SK-N-SH (cell line): Measurements from ENCODE around the gene SRM. TPM values are rescaled to one million over a fixed set of nuclear protein-coding genes. Genes with fewer than 3 reads are reported as not detected.

Experiments used
- CTCF ChIA-PET: fragments of 300-600, 350-600 bp; formaldehyde crosslinking; extraction: SDS; loops from one replicate; lab custom pipeline; 2021; lab: Yijun Ruan, JAX
- POLR2A ChIA-PET: fragments of 350-600 bp; sonication (Branson Sonifier 250); formaldehyde crosslinking; extraction: SDS; loops from one replicate; lab custom pipeline; 2020; ENCODE audit warnings: antibody characterized with exemption, inconsistent platforms; lab: Yijun Ruan, JAX
- DNase-seq: peaks from one replicate; pipeline ENCODE4 v3.0.0; 2012
- H2AFZ ChIP-seq: fragments of 200-600 bp; sonication (generic); 2 replicates; pipeline ENCODE4 v1.8.1; 2016; ENCODE audit warnings: antibody characterized with exemption, mild to moderate bottlenecking, low read depth
- H3F3A ChIP-seq: fragments of 200-600 bp; sonication (generic); replicated peaks from 2 replicates; pipeline ENCODE3; 2016; ENCODE audit warnings: antibody characterized with exemption, mild to moderate bottlenecking; ENCODE audit not compliant: insufficient read depth
- H3K27ac ChIP-seq, 2 experiments: fragments of 200-500 bp in 1 of 2; fragments of 200-600 bp in 1 of 2; sonication (Bioruptor generic) in 1 of 2; sonication (generic), shearing (Covaris generic) in 1 of 2; 2 replicates each; pipeline versions ENCODE4 v1.5.1 to v1.6.1; 2014 to 2016; ENCODE audit warnings: low read depth in 2 of 2, inconsistent platforms in 1 of 2, low read length in 1 of 2, mild to moderate bottlenecking in 1 of 2, mixed read lengths in 1 of 2
- H3K27me3 ChIP-seq: fragments of 200-600 bp; sonication (generic), shearing (Covaris generic); 2 replicates; pipeline ENCODE4 v1.6.1; 2016; ENCODE audit warnings: mixed run types; ENCODE audit not compliant: insufficient read depth
- H3K36me3 ChIP-seq, 2 experiments: fragments of 200-500 bp in 1 of 2; fragments of 200-600 bp in 1 of 2; sonication (Bioruptor generic) in 1 of 2; sonication (generic) in 1 of 2; replicated peaks in 1 of 2; 2 replicates each; pipeline versions ENCODE3 to v1.5.1; 2014 to 2016; ENCODE audit warnings: low read length in 1 of 2, mild to moderate bottlenecking in 1 of 2; ENCODE audit not compliant: insufficient read depth in 2 of 2, control insufficient read depth in 1 of 2
- H3K4me1 ChIP-seq, 2 experiments: fragments of 200-500 bp in 1 of 2; fragments of 200-600 bp in 1 of 2; sonication (Bioruptor generic) in 1 of 2; sonication (generic), shearing (Covaris generic) in 1 of 2; 2 replicates each; pipeline versions ENCODE4 v1.5.1 to v1.6.1; 2014 to 2016; ENCODE audit warnings: low read depth in 1 of 2, low read length in 1 of 2, mixed run types in 1 of 2; ENCODE audit not compliant: insufficient read depth in 2 of 2, control insufficient read depth in 1 of 2
- H3K4me2 ChIP-seq: fragments of 200-600 bp; sonication (generic), shearing (Covaris generic); 2 replicates; pipeline ENCODE4 v1.6.1; 2017; ENCODE audit warnings: mixed run types
- H3K4me3 ChIP-seq, 2 experiments: fragments of 200-500 bp in 1 of 2; fragments of 200-600 bp in 1 of 2; sonication (Bioruptor generic) in 1 of 2; sonication (generic), shearing (Covaris generic) in 1 of 2; 2 replicates each; pipeline versions ENCODE4 v1.5.1 to v1.8.1; 2014 to 2016; ENCODE audit warnings: low read depth in 2 of 2, inconsistent platforms in 1 of 2, low read length in 1 of 2, mild to moderate bottlenecking in 1 of 2, mixed read lengths in 1 of 2, moderate library complexity in 1 of 2
- H3K79me2 ChIP-seq: fragments of 200-600 bp; sonication (generic); 2 replicates; pipeline ENCODE4 v1.8.1; 2017; ENCODE audit warnings: mild to moderate bottlenecking; ENCODE audit not compliant: insufficient read depth
- H3K9ac ChIP-seq: fragments of 200-600 bp; sonication (generic); 2 replicates; pipeline ENCODE4 v1.6.1; 2017; ENCODE audit warnings: mixed run types
- H3K9me2 ChIP-seq: fragments of 200-600 bp; sonication (generic); 2 replicates; pipeline ENCODE4 v1.6.1; 2017; ENCODE audit warnings: mixed run types
- H3K9me3 ChIP-seq: fragments of 200-600 bp; sonication (generic); 2 replicates; pipeline ENCODE4 v1.6.1; 2017; ENCODE audit warnings: mixed run types, mild to moderate bottlenecking, moderate library complexity
- H4K20me1 ChIP-seq: fragments of 200-600 bp; sonication (generic); 2 replicates; pipeline ENCODE4 v1.6.1; 2017; ENCODE audit warnings: mild to moderate bottlenecking, mixed run types; ENCODE audit not compliant: insufficient read depth
- EP300 ChIP-seq, 2 experiments: IDR thresholded peaks; 2 replicates each; pipeline versions ENCODE4 v1.4.0 to v1.6.1; 2012; ENCODE audit warnings: borderline replicate concordance in 1 of 2, low read depth in 1 of 2, low read length in 1 of 2
- EZH2phosphoT487 ChIP-seq: fragments of 200-600 bp; sonication (generic); IDR thresholded peaks from 2 replicates; pipeline ENCODE4 v1.6.1; 2017; ENCODE audit warnings: low read depth, mixed run types, mild to moderate bottlenecking, antibody characterized with exemption, moderate library complexity, borderline replicate concordance
- FOXJ3 ChIP-seq: sonication (generic); formaldehyde crosslinking; IDR thresholded peaks from 2 replicates; pipeline ENCODE4 v1.5.1; 2020; ENCODE audit warnings: mild to moderate bottlenecking, missing genetic modification reagents
- GABPA ChIP-seq: IDR thresholded peaks from 2 replicates; pipeline ENCODE4 v1.4.0; 2012; ENCODE audit warnings: low read depth, mild to moderate bottlenecking
- GATA2 ChIP-seq: sonication (generic); formaldehyde crosslinking; IDR thresholded peaks from 2 replicates; pipeline ENCODE4 v1.5.0; 2020; ENCODE audit warnings: mild to moderate bottlenecking, missing genetic modification reagents
- IRF3 ChIP-seq: fragments of 150-350 bp; IDR thresholded peaks from 2 replicates; pipeline ENCODE4 v1.6.1; 2016; ENCODE audit warnings: mild to moderate bottlenecking, low read depth, low read length
- JUND ChIP-seq: IDR thresholded peaks from 2 replicates; pipeline ENCODE4 v1.4.0; 2012
- NFIC ChIP-seq: IDR thresholded peaks from 2 replicates; pipeline ENCODE4 v1.4.0; 2012; ENCODE audit warnings: borderline replicate concordance
- NRF1 ChIP-seq: IDR thresholded peaks from 2 replicates; pipeline ENCODE4 v1.6.1; 2012; ENCODE audit warnings: low read depth, mild to moderate bottlenecking, low read length
- POLR2AphosphoS5 ChIP-seq: IDR thresholded peaks from 2 replicates; pipeline ENCODE4 v1.6.1; 2012; ENCODE audit warnings: low read depth, low read length
- REST ChIP-seq: IDR thresholded peaks from 2 replicates; pipeline ENCODE4 v1.6.1; 2012; ENCODE audit warnings: mild to moderate bottlenecking, low read depth, low read length, moderate library complexity
- RXRA ChIP-seq: IDR thresholded peaks from 2 replicates; pipeline ENCODE4 v1.4.0; 2012; ENCODE audit warnings: low read depth, mild to moderate bottlenecking, borderline replicate concordance
- SIN3A ChIP-seq: IDR thresholded peaks from 2 replicates; pipeline ENCODE4 v1.6.1; 2012; ENCODE audit warnings: low read depth, mild to moderate bottlenecking, low read length, moderate library complexity, borderline replicate concordance
- TCF12 ChIP-seq: IDR thresholded peaks from 2 replicates; pipeline ENCODE4 v1.4.0; 2012
- TEAD4 ChIP-seq: IDR thresholded peaks from 2 replicates; pipeline ENCODE4 v1.4.0; 2012; ENCODE audit warnings: mild to moderate bottlenecking, borderline replicate concordance; ENCODE audit not compliant: insufficient read depth
- ZBTB33 ChIP-seq: IDR thresholded peaks from 2 replicates; pipeline ENCODE4 v1.4.0; 2012; ENCODE audit warnings: low read depth, borderline replicate concordance
- WGBS: methylation state at CpG from one replicate; pipeline ENCODE4 v1.1.6; 2017; ENCODE audit warnings: low lambda C conversion rate; 5-methylcytosine and 5-hydroxymethylcytosine counted together
- polyA plus RNA-seq, 3 experiments: library from polyadenylated mRNA; depleted of rRNA; stranded (reverse); fragments of >200 nt; gene quantifications; 2 replicates each; pipeline ENCODE4 v1.2.3, GENCODE V29; 2012
- TF ChIP-seq, protein P1 (sequence below): IDR thresholded peaks from 2 replicates; pipeline ENCODE4 v1.4.0; 2012; ENCODE audit warnings: low read depth

SRM gene
- polyA plus RNA-seq, 1 of the 3 experiments (the other 2 are of a cell fraction) = 105 TPM

DNA sequence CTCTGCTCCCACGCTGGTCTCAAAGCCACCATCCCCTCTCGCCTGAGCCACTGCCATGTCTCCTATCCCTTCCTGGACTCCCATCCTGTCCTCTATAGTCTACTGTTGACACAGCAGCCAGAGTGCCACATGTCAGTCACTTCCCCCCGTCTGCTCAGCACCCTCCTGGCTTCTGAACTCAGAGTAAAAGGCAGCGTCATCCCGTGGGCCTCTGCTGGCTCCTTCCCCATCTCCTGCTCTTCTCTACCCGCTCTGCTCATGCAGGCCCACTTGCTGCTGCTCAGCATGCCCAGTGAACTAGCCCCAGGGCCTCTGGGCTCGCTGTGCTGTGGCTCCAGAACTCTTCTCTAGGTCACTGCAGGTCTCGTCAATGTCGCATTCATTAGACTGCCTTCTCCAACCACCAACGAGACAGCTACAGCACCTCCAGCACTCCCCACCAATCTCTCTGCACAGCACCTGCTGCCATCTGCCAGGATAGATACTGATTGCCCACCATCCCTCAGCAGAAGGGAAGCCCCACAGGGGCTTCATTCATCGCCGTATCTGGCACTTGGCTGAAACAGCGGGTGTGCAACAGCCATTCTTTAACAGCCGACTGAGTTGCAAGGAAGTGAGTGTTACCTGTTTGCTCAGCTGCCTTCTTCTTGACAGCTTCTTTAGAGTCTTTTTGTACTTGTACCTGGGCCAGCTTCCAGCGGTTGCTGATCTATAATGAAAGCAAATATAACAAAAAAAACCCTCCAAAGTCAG lies 11.8 kb upstream of the SRM start:
- no peak overlapping the region for H3K9ac ChIP-seq
- no peaks in the 10 kb centered on the region for H3K4me1 ChIP-seq
- WGBS = 82% methylated on average over 12 of the region's 15 CpGs
- TF ChIP-seq EZH2phosphoT487 (no peak), EP300 (IDR thresholded peaks at IDR 0.05; ENCODE audit: borderline replicate concordance in 1 of 2, low read depth in 1 of 2, low read length in 1 of 2) (no peak), REST (no peak), JUND (no peak), GATA2 (CRISPR knock-in tag) (no peak), IRF3 (no peak), NRF1 (no peak)
- H4K20me1 ChIP-seq = no peaks in the 10 kb centered on the region
- H3F3A ChIP-seq = no peaks in the 10 kb centered on the region
- peaks cover 54 to 55% of the 10 kb centered on the region in 2 experiments for H3K36me3 ChIP-seq
- no peaks in the 10 kb centered on the region for H3K9me3 ChIP-seq
- H3K9me2 ChIP-seq = no peaks in the 10 kb centered on the region
- H3K79me2 ChIP-seq = no peaks in the 10 kb centered on the region
- no peaks in the 10 kb centered on the region for H3K27me3 ChIP-seq
- ChIA-PET CTCF (interaction anchor here (1.4 to 2.2 kb wide), 3 partner anchors 10 to 34 kb away, joined by 4 to 10 read pairs (median 9); partner anchors contain the start of gene SRM), POLR2A (interaction anchor here (1.0 kb wide), 1 partner anchor 27 kb away, joined by 3 read pairs; no protein-coding TSS in a partner anchor)
- H3K4me2 ChIP-seq = no peak overlapping the region
- no peak overlapping the region for H2AFZ ChIP-seq
- DNase-seq = no peak
- no peak overlapping the region for H3K4me3 ChIP-seq
- H3K27ac ChIP-seq = no peak overlapping the region

DNA sequence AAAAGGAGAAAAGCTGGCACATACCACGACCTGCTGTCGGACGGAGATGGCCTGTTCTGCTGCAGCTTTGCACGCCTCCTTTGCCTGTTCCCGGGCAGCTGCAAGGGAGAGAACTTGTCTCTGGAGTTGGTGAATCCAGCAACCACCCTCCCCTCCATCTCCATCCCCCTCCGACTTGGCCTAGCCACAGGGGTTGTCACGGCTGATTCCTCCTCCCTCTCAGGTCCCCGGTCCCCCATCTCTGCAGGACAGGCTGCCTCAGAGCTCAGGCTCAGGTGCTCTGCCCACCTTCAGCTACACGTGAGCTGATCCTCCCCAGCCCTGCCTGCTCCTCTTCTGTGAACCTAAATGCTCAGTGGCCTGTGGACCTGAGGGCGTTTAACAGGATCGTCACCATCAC lies 11.1 kb upstream of the SRM start:
- Histone ChIP-seq H4K20me1 (no peaks in the 10 kb centered on the region), H3F3A (peaks cover under 1% of the 10 kb centered on the region), H3K9me2 (no peaks in the 10 kb centered on the region), H3K27ac (no peak overlapping the region), H3K9ac (no peak overlapping the region), H3K79me2 (no peaks in the 10 kb centered on the region), H2AFZ (no peak overlapping the region), H3K4me2 (no peak overlapping the region), H3K9me3 (no peaks in the 10 kb centered on the region), H3K4me1 (no peaks in the 10 kb centered on the region), H3K36me3 (peaks cover 51 to 56% of the 10 kb centered on the region in 2 experiments), H3K4me3 (no peak overlapping the region), H3K27me3 (no peaks in the 10 kb centered on the region)
- ChIA-PET POLR2A (interaction anchor here (0.6 to 1.0 kb wide), 2 partner anchors 28 to 127 kb away, joined by 3 to 4 read pairs; no protein-coding TSS in a partner anchor), CTCF (interaction anchor here (1.4 to 3.4 kb wide), 3 partner anchors 10 to 33 kb away, joined by 4 to 17 read pairs (median 9); partner anchors contain the start of gene SRM)
- DNase-seq = no peak
- 98% methylated on average over 9 of the region's 11 CpGs for WGBS
- TF ChIP-seq SIN3A (no peak), IRF3 (no peak), TEAD4 (no peak), GABPA (no peak), ZBTB33 (no peak), GATA2 (CRISPR knock-in tag) (no peak), FOXJ3 (CRISPR knock-in tag) (no peak), EP300 (IDR thresholded peaks at IDR 0.05; ENCODE audit: borderline replicate concordance in 1 of 2, low read depth in 1 of 2, low read length in 1 of 2) (no peak), RXRA (no peak), JUND (no peak), TCF12 (no peak), NFIC (no peak), POLR2AphosphoS5 (no peak)
- TF ChIP-seq, protein P1, sequence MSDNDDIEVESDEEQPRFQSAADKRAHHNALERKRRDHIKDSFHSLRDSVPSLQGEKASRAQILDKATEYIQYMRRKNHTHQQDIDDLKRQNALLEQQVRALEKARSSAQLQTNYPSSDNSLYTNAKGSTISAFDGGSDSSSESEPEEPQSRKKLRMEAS = no peak
